GM18907 (cell line): ENCODE data around the gene PLA2G6.
"Not testable (repeated sequence)": the region's sequence is repeated elsewhere in the genome, so short reads cannot be mapped to it uniquely, and the experiment has no call there.

Experiments
- ATAC-seq: cut with Tn5 transposase; IDR thresholded peaks from one replicate; pipeline ENCODE4 v1.9.1; 2021; ENCODE audit warnings: mild to moderate bottlenecking, moderate library complexity; ENCODE audit not compliant: unreplicated experiment

The PLA2G6 gene

GRCh38 chr22:38135133-38135706 is 46.4 kb downstream of the PLA2G6 start:
- ATAC-seq: no peak

GRCh38 chr22:38133331-38133730 is 48.3 kb downstream of the PLA2G6 start:
- ATAC-seq: no peak

- no peak for ATAC-seq
Measured at GRCh38 chr22:38132794-38133193, 48.8 kb downstream of the PLA2G6 start.

- ATAC-seq: no peak
Measured at GRCh38 chr22:38132136-38132535, 49.5 kb downstream of the PLA2G6 start.

- no peak for ATAC-seq
Measured at GRCh38 chr22:38131399-38131798, 50.2 kb downstream of the PLA2G6 start.

- no peak for ATAC-seq
Measured at GRCh38 chr22:38129856-38130255, 51.8 kb downstream of the PLA2G6 start.

GRCh38 chr22:38129021-38129420 is 52.6 kb downstream of the PLA2G6 start:
- no peak for ATAC-seq

GRCh38 chr22:38127869-38128268 is 53.8 kb downstream of the PLA2G6 start:
- ATAC-seq: no peak

- ATAC-seq: no peak
Measured at GRCh38 chr22:38126928-38127668, 54.5 kb downstream of the PLA2G6 start.

GRCh38 chr22:38125751-38126201 is 55.9 kb downstream of the PLA2G6 start:
- no peak for ATAC-seq

- ATAC-seq: no peak
Measured at GRCh38 chr22:38125038-38125610, 56.5 kb downstream of the PLA2G6 start.

GRCh38 chr22:38124236-38124974 is 57.2 kb downstream of the PLA2G6 start:
- no peak for ATAC-seq

- no peak for ATAC-seq
Measured at GRCh38 chr22:38122616-38123015, 59.0 kb downstream of the PLA2G6 start.

- ATAC-seq: no peak
Measured at GRCh38 chr22:38120359-38121110, 61.1 kb downstream of the PLA2G6 start.

- not testable (repeated sequence) for ATAC-seq
Measured at GRCh38 chr22:38118747-38119146, 62.9 kb downstream of the PLA2G6 start.

- ATAC-seq: no peak
Measured at GRCh38 chr22:38118182-38118581, 63.4 kb downstream of the PLA2G6 start.

GRCh38 chr22:38117556-38117955 is 64.1 kb downstream of the PLA2G6 start:
- not testable (repeated sequence) for ATAC-seq

GRCh38 chr22:38115423-38116205 is 66.0 kb downstream of the PLA2G6 start:
- no peak for ATAC-seq

- no peak for ATAC-seq
Measured at GRCh38 chr22:38114484-38115398, 66.9 kb downstream of the PLA2G6 start.
